Measurements from ENCODE around the gene ABCC5.

The ABCC5 gene

GRCh38 chr3:183988216-183988790 is 29.4 kb downstream of the ABCC5 start:
- TF ChIP-seq CTCF (IDR thresholded peaks at IDR 0.05; ENCODE audit: control insufficient read depth, insufficient read depth, low read depth, low read length, missing control alignments), result no peak
- peak; percentile 52 for DNase-seq (ENCODE audit: low read depth)
- H3K4me3 ChIP-seq (ENCODE audit: control insufficient read depth, low read depth, low read length), result no peak overlapping the region

DNA sequence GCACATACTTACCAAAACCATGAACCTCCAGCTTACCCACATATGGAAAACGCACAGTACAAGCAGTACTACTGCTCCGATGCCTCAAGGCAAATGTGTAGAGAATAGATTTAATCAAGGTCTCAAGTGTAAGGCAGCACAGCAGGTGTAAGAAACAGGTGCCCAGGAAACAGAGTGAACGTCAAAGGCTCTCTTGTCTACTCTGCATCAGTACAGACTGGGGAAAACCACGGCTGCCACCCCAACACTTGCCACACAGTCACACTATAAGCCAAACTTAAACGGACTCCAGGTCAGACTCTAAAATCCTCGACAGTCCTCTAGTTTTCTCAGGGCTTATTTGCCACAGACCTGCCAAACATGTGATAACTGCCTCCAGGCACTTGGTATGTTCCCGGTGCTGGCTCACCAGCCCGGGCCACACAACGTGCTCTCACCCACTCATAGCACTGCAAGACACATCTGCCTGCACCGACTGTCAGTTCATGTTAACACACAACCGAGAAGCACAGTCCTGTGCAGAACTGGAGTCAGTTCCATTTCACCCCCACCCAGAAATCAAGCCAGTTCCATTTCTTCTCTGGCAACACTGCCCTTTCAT is 30.6 kb downstream of the ABCC5 start:
- no peak for TF ChIP-seq CTCF (IDR thresholded peaks at IDR 0.05; ENCODE audit: control insufficient read depth, insufficient read depth, low read depth, low read length, missing control alignments)
- no peak for DNase-seq (ENCODE audit: low read depth)
- H3K4me3 ChIP-seq (ENCODE audit: control insufficient read depth, low read depth, low read length), result no peak overlapping the region

- no peak overlapping the region for H3K4me3 ChIP-seq (ENCODE audit: control insufficient read depth, low read depth, low read length)
- DNase-seq (ENCODE audit: low read depth), result no peak
- no peak for TF ChIP-seq CTCF (IDR thresholded peaks at IDR 0.05; ENCODE audit: control insufficient read depth, insufficient read depth, low read depth, low read length, missing control alignments)
Observed at GRCh38 chr3:183984749-183985729, 32.6 kb downstream of the ABCC5 start.

DNA sequence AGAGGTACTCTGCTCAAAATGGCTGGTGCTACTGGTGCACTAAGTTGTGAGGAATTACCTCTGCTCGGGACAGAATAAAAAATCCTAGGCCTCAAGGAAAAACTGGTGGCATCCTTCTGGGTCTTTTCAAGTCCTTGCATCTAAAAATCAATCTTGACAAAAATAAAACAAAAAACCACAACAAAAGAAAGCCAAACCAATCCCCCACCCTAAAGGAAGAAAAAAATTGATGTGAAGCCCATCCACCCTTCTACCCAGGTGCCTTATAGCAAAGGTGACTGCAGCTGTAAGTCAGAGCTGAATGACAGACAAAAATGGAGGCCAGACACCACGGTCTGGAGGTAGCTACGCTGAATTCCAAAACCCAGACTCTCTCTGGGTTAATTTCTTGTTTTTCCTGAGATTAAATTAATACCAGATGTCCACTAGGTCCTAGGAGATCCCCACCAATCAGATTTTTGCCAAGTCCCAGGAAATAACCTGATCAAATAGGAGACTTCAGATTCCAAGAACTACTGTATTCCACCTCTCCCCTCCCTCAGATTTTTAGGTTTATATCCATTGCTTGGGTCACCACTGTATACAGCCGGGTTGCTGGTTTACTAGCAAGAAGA is 33.5 kb downstream of the ABCC5 start:
- no peak overlapping the region for H3K4me3 ChIP-seq (ENCODE audit: control insufficient read depth, low read depth, low read length)
- DNase-seq (ENCODE audit: low read depth), result no peak
- TF ChIP-seq CTCF (IDR thresholded peaks at IDR 0.05; ENCODE audit: control insufficient read depth, insufficient read depth, low read depth, low read length, missing control alignments), result no peak

- TF ChIP-seq CTCF (IDR thresholded peaks at IDR 0.05; ENCODE audit: control insufficient read depth, insufficient read depth, low read depth, low read length, missing control alignments), result no peak
- no peak for DNase-seq (ENCODE audit: low read depth)
- no peak overlapping the region for H3K4me3 ChIP-seq (ENCODE audit: control insufficient read depth, low read depth, low read length)
Observed at GRCh38 chr3:183981990-183982644, 35.6 kb downstream of the ABCC5 start.

GRCh38 chr3:183980403-183980802 is 37.3 kb downstream of the ABCC5 start:
- DNase-seq (ENCODE audit: low read depth), result no peak
- H3K4me3 ChIP-seq (ENCODE audit: control insufficient read depth, low read depth, low read length), result no peak overlapping the region
- TF ChIP-seq CTCF (IDR thresholded peaks at IDR 0.05; ENCODE audit: control insufficient read depth, insufficient read depth, low read depth, low read length, missing control alignments), result no peak
